ENCODE data around the gene LTBP1.

GRCh38 chr2:33094303-33094702 is 147.6 kb downstream of the LTBP1 start:
- TF ChIP-seq FOS (IDR thresholded peaks at IDR 0.05; ENCODE audit: borderline replicate concordance, extremely low read depth, insufficient read length): no peak
- no peak for TF ChIP-seq USF2 (IDR thresholded peaks at IDR 0.05; ENCODE audit: borderline replicate concordance, low read depth, low read length)
- TF ChIP-seq, protein P1, sequence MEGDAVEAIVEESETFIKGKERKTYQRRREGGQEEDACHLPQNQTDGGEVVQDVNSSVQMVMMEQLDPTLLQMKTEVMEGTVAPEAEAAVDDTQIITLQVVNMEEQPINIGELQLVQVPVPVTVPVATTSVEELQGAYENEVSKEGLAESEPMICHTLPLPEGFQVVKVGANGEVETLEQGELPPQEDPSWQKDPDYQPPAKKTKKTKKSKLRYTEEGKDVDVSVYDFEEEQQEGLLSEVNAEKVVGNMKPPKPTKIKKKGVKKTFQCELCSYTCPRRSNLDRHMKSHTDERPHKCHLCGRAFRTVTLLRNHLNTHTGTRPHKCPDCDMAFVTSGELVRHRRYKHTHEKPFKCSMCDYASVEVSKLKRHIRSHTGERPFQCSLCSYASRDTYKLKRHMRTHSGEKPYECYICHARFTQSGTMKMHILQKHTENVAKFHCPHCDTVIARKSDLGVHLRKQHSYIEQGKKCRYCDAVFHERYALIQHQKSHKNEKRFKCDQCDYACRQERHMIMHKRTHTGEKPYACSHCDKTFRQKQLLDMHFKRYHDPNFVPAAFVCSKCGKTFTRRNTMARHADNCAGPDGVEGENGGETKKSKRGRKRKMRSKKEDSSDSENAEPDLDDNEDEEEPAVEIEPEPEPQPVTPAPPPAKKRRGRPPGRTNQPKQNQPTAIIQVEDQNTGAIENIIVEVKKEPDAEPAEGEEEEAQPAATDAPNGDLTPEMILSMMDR (IDR thresholded peaks at IDR 0.05 in 2 of 3, conservative IDR thresholded peaks at IDR 0.05 in 1 of 3; ENCODE audit: control insufficient read depth in 2 of 3, extremely low read depth in 1 of 3, insufficient read depth in 1 of 3, low read depth in 3 of 3, low read length in 3 of 3): no peak
- no peak for TF ChIP-seq E2F8 (IDR thresholded peaks at IDR 0.05; ENCODE audit: low read depth, partially characterized antibody)
- TF ChIP-seq CHD1 (IDR thresholded peaks at IDR 0.05; ENCODE audit: low read depth, low read length): no peak
- TF ChIP-seq ZNF274 (IDR thresholded peaks at IDR 0.05; ENCODE audit: insufficient read depth, insufficient read length): no peak

Measured in GM12878 (cell line).